Measurements from ENCODE around the gene ZBTB16. TPM values are rescaled to one million over a fixed set of nuclear protein-coding genes. Genes with fewer than 3 reads are reported as not detected.

Gene ZBTB16
- total RNA-seq, 3 donors from 2014 or later = 236 to 358 (median 271) TPM

- intact Hi-C loops (cut with DNase I; ENCODE audit: low total_unique reads) = no loop called here
- Histone ChIP-seq H3K27ac (peak overlapping the region; percentile 96 to 98), H3K4me3 (no peak overlapping the region), H3K9me3 (no peaks in the 10 kb centered on the region), H3K27me3 (no peaks in the 10 kb centered on the region), H3K4me1 (peaks cover 22 to 72% of the 10 kb centered on the region in 2 donors), H3K36me3 (no peaks in the 10 kb centered on the region)
- no peak for DNase-seq (ENCODE audit: low spot score in 2 of 2)
- no peak for TF ChIP-seq POLR2A (IDR thresholded peaks at IDR 0.05)
- TF ChIP-seq POLR2AphosphoS5 (IDR thresholded peaks at IDR 0.05) = no peak
- TF ChIP-seq CTCF (IDR thresholded peaks at IDR 0.05) = no peak
These were observed 93.3 kb downstream of the ZBTB16 start for GRCh38 chr11:114152785-114153184.

GRCh38 chr11:114153224-114153623 lies 93.7 kb downstream of the ZBTB16 start:
- no peak for TF ChIP-seq POLR2A (IDR thresholded peaks at IDR 0.05)
- TF ChIP-seq POLR2AphosphoS5 (IDR thresholded peaks at IDR 0.05) = no peak
- TF ChIP-seq CTCF (IDR thresholded peaks at IDR 0.05) = no peak
- intact Hi-C loops (cut with DNase I; ENCODE audit: low total_unique reads) = no loop called here
- no peaks in the 10 kb centered on the region for H3K27me3 ChIP-seq
- DNase-seq (ENCODE audit: low spot score in 2 of 2) = no peak
- H3K36me3 ChIP-seq = no peaks in the 10 kb centered on the region
- H3K4me1 ChIP-seq = peaks cover 19 to 71% of the 10 kb centered on the region in 2 donors
- peak overlapping the region; percentile 96 to 98 for H3K27ac ChIP-seq
- H3K9me3 ChIP-seq = no peaks in the 10 kb centered on the region
- no peak overlapping the region for H3K4me3 ChIP-seq

- Histone ChIP-seq H3K9me3 (no peaks in the 10 kb centered on the region), H3K36me3 (no peaks in the 10 kb centered on the region), H3K4me1 (peaks cover 24 to 78% of the 10 kb centered on the region in 2 donors), H3K4me3 (peak overlapping the region in 2 of 3 donors; percentile 0 to 24), H3K27me3 (no peaks in the 10 kb centered on the region), H3K27ac (peak overlapping the region; percentile 96 to 98)
- peak; percentile 89 to 99 (median 90) for TF ChIP-seq POLR2AphosphoS5 (IDR thresholded peaks at IDR 0.05)
- TF ChIP-seq CTCF (IDR thresholded peaks at IDR 0.05) = peak in 2 of 3 donors; percentile 6 to 31
- TF ChIP-seq POLR2A (IDR thresholded peaks at IDR 0.05) = peak; percentile 37
- peak in 1 of 2 donors; percentile 81 for DNase-seq (ENCODE audit: low spot score in 2 of 2)
- intact Hi-C loops (cut with DNase I; ENCODE audit: low total_unique reads) = no loop called here
These were observed 94.9 kb downstream of the ZBTB16 start for GRCh38 chr11:114154271-114155047.

GRCh38 chr11:114155116-114155515 lies 95.6 kb downstream of the ZBTB16 start:
- DNase-seq (ENCODE audit: low spot score in 2 of 2) = no peak
- no peaks in the 10 kb centered on the region for H3K9me3 ChIP-seq
- intact Hi-C loops (cut with DNase I; ENCODE audit: low total_unique reads) = no loop called here
- H3K4me1 ChIP-seq = peaks cover 30 to 76% of the 10 kb centered on the region in 2 donors
- H3K4me3 ChIP-seq = peak overlapping the region in 2 of 3 donors; percentile 0 to 24
- no peaks in the 10 kb centered on the region for H3K36me3 ChIP-seq
- no peak for TF ChIP-seq CTCF (IDR thresholded peaks at IDR 0.05)
- no peak for TF ChIP-seq POLR2AphosphoS5 (IDR thresholded peaks at IDR 0.05)
- TF ChIP-seq POLR2A (IDR thresholded peaks at IDR 0.05) = no peak
- no peaks in the 10 kb centered on the region for H3K27me3 ChIP-seq
- peak overlapping the region; percentile 96 to 98 for H3K27ac ChIP-seq

GRCh38 chr11:114156131-114156581 lies 96.6 kb downstream of the ZBTB16 start:
- H3K4me1 ChIP-seq = peaks cover 33 to 75% of the 10 kb centered on the region in 2 donors
- peak overlapping the region in 2 of 3 donors; percentile 31 to 56 for H3K4me3 ChIP-seq
- no peaks in the 10 kb centered on the region for H3K9me3 ChIP-seq
- H3K27me3 ChIP-seq = no peaks in the 10 kb centered on the region
- no peaks in the 10 kb centered on the region for H3K36me3 ChIP-seq
- peak overlapping the region; percentile 96 to 98 for H3K27ac ChIP-seq
- DNase-seq (ENCODE audit: low spot score in 2 of 2) = peak in 1 of 2 donors; percentile 66
- TF ChIP-seq POLR2AphosphoS5 (IDR thresholded peaks at IDR 0.05) (peak in 1 of 3 donors; percentile 45), POLR2A (IDR thresholded peaks at IDR 0.05) (no peak)
- intact Hi-C loops (cut with DNase I; ENCODE audit: low total_unique reads) = no loop called here
